Fibroblast of lung (primary cell): ENCODE data around the gene GPC6. TPM values are rescaled to one million over a fixed set of nuclear protein-coding genes. Genes with fewer than 3 reads are reported as not detected.

Experiments
- DNase-seq, 2 donors: peaks; one replicate each; pipeline versions ENCODE4 v3.0.0 to v3.0.0-alpha.2; 2010; ENCODE audit warnings: low read depth in 2 of 2
- H2AFZ ChIP-seq: 2 replicates; pipeline ENCODE4 v1.5.1; 2012; ENCODE audit warnings: low read length, control low read depth, inconsistent platforms
- H3K27ac ChIP-seq: 2 replicates; pipeline ENCODE4 v1.5.1; 2011; ENCODE audit warnings: low read length, control low read depth; ENCODE audit not compliant: insufficient read depth
- H3K27me3 ChIP-seq: 2 replicates; pipeline ENCODE4 v1.5.1; 2011; ENCODE audit warnings: mild to moderate bottlenecking, low read length; ENCODE audit not compliant: control insufficient read depth, insufficient read depth
- H3K36me3 ChIP-seq: 2 replicates; pipeline ENCODE4 v1.5.1; 2011; ENCODE audit warnings: low read length; ENCODE audit not compliant: control insufficient read depth, insufficient read depth
- H3K4me1 ChIP-seq: 2 replicates; pipeline ENCODE4 v1.5.1; 2011; ENCODE audit warnings: low read length; ENCODE audit not compliant: control insufficient read depth, insufficient read depth; ENCODE audit errors: extremely low read depth
- H3K4me2 ChIP-seq: 2 replicates; pipeline ENCODE4 v1.5.1; 2011; ENCODE audit warnings: low read length, control low read depth; ENCODE audit not compliant: insufficient read depth; ENCODE audit errors: extremely low read depth
- H3K4me3 ChIP-seq, 4 experiments: fragments of 200-600 bp in 1 of 4; sonication (generic) in 1 of 4; replicated peaks in 1 of 4; 2 replicates each; pipeline ENCODE4 v1.5.1; 2011 to 2016; ENCODE audit warnings: low read length in 4 of 4, low read depth in 3 of 4, mild to moderate bottlenecking in 3 of 4, control low read depth in 2 of 4, inconsistent platforms in 1 of 4, mixed read lengths in 1 of 4; ENCODE audit not compliant: insufficient read depth in 1 of 4; ENCODE audit errors: control extremely low read depth in 1 of 4
- H3K79me2 ChIP-seq: 2 replicates; pipeline ENCODE4 v1.5.1; 2012; ENCODE audit warnings: mild to moderate bottlenecking, low read length, inconsistent platforms; ENCODE audit not compliant: control insufficient read depth, insufficient read depth
- H3K9ac ChIP-seq: 2 replicates; pipeline ENCODE4 v1.5.1; 2011; ENCODE audit warnings: mild to moderate bottlenecking, low read length, control low read depth; ENCODE audit not compliant: insufficient read depth
- H3K9me3 ChIP-seq: 2 replicates; pipeline ENCODE4 v1.5.1; 2012; ENCODE audit warnings: low read depth, low read length; ENCODE audit not compliant: control insufficient read depth, insufficient read depth
- H4K20me1 ChIP-seq: 2 replicates; pipeline ENCODE4 v1.5.1; 2011; ENCODE audit warnings: low read length; ENCODE audit not compliant: control insufficient read depth, insufficient read depth; ENCODE audit errors: extremely low read depth
- CTCF ChIP-seq, 2 donors: IDR thresholded peaks in 1 of 2; conservative IDR thresholded peaks in 1 of 2; 1 replicate in 1 of 2; 2 replicates in 1 of 2; pipeline ENCODE4 v1.5.1; 2011 to 2012; ENCODE audit warnings: low read length in 2 of 2, control low read depth in 1 of 2, inconsistent platforms in 1 of 2, low read depth in 1 of 2, mild to moderate bottlenecking in 1 of 2
- EZH2 ChIP-seq: IDR thresholded peaks from 2 replicates; pipeline ENCODE4 v1.5.1; 2012; ENCODE audit warnings: low read length, control low read depth, mild to moderate bottlenecking; ENCODE audit errors: missing control alignments
- polyA plus RNA-seq, 2 donors: library from polyadenylated mRNA; depleted of rRNA in 1 of 2; stranded (reverse) in 1 of 2; unstranded in 1 of 2; fragments of >200 nt; gene quantifications; 2 replicates each; pipeline ENCODE4 v1.2.1, GENCODE V29; 2011 to 2012; ENCODE audit warnings: missing spikeins in 1 of 2
- total RNA-seq: library from RNA; depleted of rRNA; stranded (reverse); fragments of >200 nt; gene quantifications from 2 replicates; pipeline ENCODE4 v1.2.1, GENCODE V29; 2014

The GPC6 gene
- total and polyA plus RNA-seq, 2 donors (not counting 1 experiment from before 2014, with no cell fraction given) = 11.2 to 33.7 TPM

- Histone ChIP-seq H2AFZ (no peak overlapping the region), H3K9me3 (no peaks in the 10 kb centered on the region)
- peak in 1 of 2 donors; percentile 57 for DNase-seq
Observed at GRCh38 chr13:93769101-93769500, 542.5 kb downstream of the GPC6 start.

GRCh38 chr13:93769607-93770006 lies 543.0 kb downstream of the GPC6 start:
- Histone ChIP-seq H4K20me1 (no peaks in the 10 kb centered on the region), H3K36me3 (no peaks in the 10 kb centered on the region), H3K4me1 (no peaks in the 10 kb centered on the region), H3K9me3 (no peaks in the 10 kb centered on the region), H2AFZ (no peak overlapping the region), H3K79me2 (no peaks in the 10 kb centered on the region), H3K27ac (no peak overlapping the region), H3K9ac (no peak overlapping the region), H3K27me3 (no peaks in the 10 kb centered on the region), H3K4me2 (no peak overlapping the region), H3K4me3 (no peak overlapping the region)
- TF ChIP-seq CTCF (conservative IDR thresholded peaks at IDR 0.05 in 1 of 2, IDR thresholded peaks at IDR 0.05 in 1 of 2; ENCODE audit: low read depth in 1 of 2, low read length in 2 of 2) = no peak
- TF ChIP-seq EZH2 = no peak
- DNase-seq = no peak

More at GRCh38 chr13:93769101-93769500, 542.5 kb downstream of the GPC6 start:
- H3K79me2 ChIP-seq = no peaks in the 10 kb centered on the region
- H3K4me1 ChIP-seq = no peaks in the 10 kb centered on the region
- H3K9ac ChIP-seq = no peak overlapping the region
- H3K27me3 ChIP-seq = no peaks in the 10 kb centered on the region
- no peak overlapping the region for H3K4me2 ChIP-seq
- H3K27ac ChIP-seq = no peak overlapping the region
- no peaks in the 10 kb centered on the region for H3K36me3 ChIP-seq
- no peak overlapping the region for H3K4me3 ChIP-seq
- H4K20me1 ChIP-seq = no peaks in the 10 kb centered on the region
- TF ChIP-seq CTCF (conservative IDR thresholded peaks at IDR 0.05 in 1 of 2, IDR thresholded peaks at IDR 0.05 in 1 of 2; ENCODE audit: low read depth in 1 of 2, low read length in 2 of 2) (no peak), EZH2 (no peak)

GRCh38 chr13:93771227-93771626 lies 544.6 kb downstream of the GPC6 start:
- Histone ChIP-seq H3K27me3 (no peaks in the 10 kb centered on the region), H3K4me3 (no peak overlapping the region), H3K27ac (no peak overlapping the region), H3K9me3 (no peaks in the 10 kb centered on the region), H4K20me1 (no peaks in the 10 kb centered on the region), H3K79me2 (no peaks in the 10 kb centered on the region), H3K36me3 (no peaks in the 10 kb centered on the region), H3K4me1 (peaks cover 3% of the 10 kb centered on the region), H2AFZ (no peak overlapping the region), H3K4me2 (no peak overlapping the region), H3K9ac (no peak overlapping the region)
- DNase-seq = no peak
- no peak for TF ChIP-seq CTCF (conservative IDR thresholded peaks at IDR 0.05 in 1 of 2, IDR thresholded peaks at IDR 0.05 in 1 of 2; ENCODE audit: low read depth in 1 of 2, low read length in 2 of 2)
- TF ChIP-seq EZH2 = no peak
